ENCODE data around the gene CYTIP.
"Not testable (repeated sequence)": the region's sequence is repeated elsewhere in the genome, so short reads cannot be mapped to it uniquely, and the experiment has no call there.

The CYTIP gene

DNA sequence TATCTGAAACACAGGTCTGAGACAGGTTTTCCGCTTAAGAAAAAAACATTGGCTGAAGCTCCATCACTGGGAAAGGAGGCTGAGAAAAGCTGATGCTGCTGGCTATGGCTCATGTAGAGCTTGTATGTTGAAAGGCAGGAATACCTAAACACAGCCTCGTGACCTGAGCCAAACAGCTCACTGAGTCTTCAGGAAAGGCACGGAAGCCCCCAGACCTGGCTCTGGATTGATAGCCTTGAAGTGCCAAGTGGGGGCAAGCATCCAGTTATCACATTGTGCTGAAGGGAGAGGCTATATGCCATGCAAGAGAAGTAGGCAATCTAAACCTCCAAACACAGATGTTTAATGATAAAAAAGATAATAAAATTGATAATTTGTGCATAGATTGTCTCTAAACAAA lies 21.9 kb downstream of the CYTIP start:
- DNase-seq = no peak

DNA sequence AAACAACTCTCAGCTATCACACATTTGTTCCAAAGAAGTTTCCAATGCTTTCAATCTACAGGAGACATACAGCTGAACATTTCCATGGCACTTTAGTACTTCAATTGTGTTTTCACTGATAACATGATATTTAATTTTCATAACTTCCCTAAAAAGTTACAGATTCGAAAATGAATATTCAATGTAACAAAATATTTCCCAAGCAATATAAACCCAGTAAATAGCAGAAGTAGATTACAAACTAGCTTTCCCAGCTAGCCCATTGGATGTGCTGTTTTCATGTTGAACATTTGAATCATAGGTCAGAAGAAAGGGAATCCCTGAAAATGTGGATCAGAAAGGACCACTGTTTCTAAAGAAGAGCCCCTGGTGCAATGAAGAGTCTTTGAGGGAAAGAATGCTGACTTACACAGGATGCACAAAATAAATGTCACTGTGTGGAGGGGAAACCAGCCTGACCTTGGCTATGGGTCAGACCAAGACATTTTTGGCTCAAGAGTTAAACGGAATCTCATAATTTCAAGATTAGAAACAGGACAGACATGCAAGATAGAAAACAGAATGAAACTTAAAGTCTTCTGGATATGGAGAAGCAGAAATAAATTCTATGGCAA lies 22.5 kb downstream of the CYTIP start:
- DNase-seq = no peak

DNA sequence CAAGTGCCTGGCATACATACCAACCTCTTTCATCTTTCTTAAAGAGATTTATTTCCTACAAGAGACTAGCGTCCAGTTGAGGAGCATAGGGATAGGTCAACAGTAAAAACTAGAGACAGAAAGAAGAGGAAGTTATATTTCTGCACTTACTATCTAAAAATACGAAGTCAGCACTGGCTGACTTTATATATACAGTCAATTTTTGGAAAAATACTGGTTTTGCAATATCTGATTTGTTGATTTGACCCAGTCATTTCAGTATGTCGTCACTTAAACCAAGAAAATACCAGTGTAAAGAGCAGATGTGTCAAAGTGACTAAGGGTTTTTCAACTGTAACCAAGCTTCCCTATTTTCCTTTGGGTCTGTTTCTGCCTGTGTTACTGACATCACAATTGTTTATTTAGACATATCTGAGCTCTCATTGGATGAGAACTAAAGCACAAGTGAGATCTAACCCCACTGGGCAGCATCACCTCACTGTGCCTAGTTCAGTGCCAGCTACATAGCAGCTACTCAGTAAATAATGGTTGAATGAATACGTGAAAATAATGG lies 23.0 kb downstream of the CYTIP start:
- DNase-seq = no peak

DNA sequence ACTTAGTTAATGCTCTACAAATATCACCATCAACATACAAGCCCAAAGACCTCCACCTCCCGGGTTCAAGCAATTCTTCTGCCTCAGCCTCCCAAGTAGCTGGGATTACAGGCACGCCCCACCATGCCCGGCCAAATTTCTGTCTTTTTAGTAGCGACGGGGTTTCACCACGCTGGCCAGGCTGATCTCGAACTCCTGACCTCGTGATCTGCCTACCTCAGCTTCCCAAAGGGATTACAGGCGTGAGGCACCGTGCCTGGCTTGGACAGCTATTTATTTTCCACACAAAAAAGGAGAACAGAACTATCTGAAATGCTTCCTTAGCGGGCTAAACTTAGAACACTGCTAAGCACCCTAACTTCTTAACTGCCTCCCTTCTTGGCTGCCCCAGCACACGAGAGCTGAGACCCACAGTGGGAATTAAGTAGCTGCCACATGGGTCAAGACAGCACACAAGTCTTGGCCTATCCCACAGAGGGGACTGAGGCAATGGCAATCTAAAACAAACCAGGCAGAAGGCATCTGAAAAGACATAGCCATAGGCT lies 24.8 kb downstream of the CYTIP start:
- DNase-seq = no peak

DNA sequence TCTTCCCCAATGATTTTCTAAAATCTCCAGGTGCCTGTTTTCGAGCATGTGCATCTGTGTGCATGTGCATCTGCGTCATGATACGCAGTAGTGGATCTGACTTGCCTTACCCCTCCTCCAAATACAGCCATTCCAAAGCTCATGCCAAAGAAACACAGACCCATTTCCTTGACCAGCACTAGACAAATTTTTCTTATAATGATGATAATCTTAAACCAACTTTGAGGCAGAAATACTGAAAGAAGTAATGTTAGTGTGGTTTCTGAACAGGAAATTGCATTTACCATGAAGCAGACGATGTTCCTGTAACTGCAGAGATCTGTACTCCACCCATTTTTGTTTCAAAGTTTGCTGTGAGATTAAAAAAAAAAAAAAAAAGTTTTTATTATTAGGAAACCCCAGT lies 25.6 kb downstream of the CYTIP start:
- DNase-seq = no peak

DNA sequence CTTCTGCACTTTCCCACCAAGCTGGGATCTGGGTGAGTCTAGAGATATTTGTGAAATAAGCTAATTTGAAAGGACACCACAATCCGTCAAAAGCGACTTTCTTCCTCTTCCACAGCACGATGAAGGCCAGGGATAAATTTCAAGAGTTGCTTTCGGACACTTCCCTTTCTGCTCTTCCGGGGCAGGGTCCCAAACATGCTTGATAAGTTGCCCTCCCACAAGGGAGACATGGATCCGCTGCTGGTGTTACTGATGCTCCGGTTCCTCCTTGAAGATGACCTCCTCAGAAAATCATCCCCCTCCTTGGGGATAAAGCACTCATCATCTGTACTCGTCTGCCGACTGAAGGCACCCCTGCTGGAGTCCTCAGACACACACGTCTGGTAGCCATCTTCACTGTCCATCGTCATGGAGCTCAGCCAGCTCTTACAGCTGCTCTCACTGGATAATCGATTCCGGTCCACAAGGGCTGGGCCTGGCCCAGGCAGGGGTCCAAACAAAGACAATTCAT lies 28.2 kb downstream of the CYTIP start:
- DNase-seq = peak in 1 of 14 donors; percentile 15

DNA sequence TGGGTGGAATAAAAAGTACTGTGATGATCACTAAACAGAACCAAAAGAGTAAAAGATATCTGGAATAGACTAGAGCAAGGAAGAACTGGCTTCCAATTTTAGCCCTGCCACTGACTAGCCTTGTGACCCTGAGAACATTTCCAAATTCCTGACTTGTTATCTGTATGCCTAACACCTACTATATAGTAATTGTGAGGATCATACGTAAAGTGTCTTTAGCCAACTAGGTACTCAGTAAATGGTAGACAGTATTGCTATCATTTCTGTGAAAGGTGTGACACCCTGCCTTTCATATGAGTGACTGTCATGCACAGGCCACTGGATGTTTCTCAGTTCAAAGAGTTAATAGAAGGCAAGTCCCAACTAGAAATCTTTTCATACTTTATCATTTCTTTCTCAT lies 29.8 kb downstream of the CYTIP start:
- no peak for DNase-seq

DNA sequence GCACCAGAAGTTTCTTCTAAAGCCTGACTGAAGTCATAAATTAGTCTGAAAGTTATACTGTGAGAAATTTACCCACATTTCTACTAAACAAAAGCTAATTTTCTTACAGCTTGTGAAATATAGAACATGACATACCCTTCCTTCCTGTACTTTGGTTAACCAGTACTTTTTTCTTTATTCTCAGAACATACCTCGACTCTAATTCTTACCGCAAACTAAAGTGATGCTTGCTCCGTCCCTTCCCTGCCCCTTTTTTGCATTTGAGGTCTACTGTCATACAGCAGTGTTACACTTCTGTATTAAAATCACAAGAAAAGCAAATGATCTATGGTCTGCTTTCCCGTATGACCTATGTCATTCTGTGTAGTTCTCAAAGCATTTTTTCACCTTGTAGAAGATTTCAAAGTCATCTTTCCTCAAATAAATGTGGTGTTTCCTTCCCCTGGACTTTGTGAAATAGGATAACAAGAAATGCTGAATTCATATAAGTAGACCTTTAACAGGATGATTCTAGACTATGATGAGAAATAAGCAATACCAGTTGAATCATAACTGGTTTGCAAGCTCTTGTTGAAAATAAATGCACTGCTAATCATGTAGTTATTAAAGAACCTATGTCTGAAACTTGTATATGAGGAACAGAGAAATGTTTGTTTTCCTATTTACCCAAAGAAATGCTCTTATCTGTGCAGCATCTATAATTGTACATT lies 30.4 kb downstream of the CYTIP start:
- no peak for DNase-seq

DNA sequence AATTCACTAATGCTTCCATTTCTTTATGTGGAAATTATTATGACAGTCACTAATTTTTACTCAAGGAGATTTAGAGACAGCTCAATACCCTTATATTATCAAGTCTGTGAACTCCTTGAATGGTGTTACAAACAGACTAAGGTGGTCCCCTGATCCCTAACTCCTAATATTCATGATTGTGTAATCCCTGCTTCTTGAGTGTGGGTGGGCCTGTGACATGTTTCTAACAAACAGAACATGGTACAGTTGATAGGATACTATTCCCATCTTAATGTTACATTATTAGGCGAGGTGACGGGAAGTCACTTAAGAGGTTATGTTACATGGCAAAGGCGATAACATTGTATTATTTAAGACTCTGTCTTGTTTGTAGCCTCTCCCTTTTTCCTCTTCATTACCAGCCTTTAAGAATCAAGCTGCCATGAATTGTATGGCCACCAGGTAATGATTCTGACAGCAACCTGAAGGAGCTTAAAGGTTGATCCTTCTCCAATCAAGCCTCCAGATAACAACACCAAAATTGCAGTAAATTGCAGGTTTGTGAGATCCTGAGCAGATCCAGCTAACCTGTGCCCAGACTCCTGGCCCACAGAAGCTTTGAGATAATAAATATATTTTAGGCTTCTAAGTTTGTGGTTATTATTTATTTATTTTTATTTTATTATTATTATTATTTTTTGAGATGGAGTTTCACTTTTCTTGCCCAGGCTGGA lies 32.1 kb downstream of the CYTIP start:
- DNase-seq = no peak

DNA sequence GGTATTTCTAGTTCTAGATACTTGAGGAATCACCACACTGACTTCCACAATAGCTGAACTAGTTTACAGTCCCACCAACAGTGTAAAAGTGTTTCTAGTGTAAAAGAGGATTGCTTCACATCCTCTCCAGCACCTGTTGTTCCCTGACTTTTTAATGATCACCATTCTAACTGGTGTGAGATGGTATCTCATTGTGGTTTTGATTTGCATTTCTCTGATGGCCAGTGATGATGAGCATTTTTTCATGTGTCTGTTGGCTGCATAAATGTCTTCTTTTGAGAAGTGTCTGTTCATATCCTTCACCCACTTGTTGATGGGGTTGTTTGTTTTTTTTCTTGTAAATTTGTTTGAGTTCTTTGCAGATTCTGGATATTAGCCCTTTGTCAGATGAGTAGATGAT lies 38.5 kb downstream of the CYTIP start:
- DNase-seq = not testable (repeated sequence)

DNA sequence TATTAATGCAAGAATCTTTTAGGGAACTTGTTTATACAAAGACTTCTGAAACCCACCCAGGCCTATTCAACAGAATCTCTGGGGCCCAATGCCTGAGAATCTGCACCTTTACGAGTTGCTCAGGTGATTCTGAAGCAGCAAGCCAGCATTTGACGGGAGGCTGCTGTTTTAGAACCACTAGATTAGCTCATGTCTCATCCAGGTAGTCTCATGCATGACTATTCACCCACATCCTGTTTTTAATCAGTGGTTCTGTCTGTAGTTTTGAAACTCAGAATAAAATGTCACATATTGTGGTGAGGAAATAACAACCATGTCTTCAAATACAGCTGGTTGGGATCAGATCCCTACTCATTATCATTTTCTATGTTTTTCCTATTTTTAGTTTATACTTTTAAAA lies 39.5 kb downstream of the CYTIP start:
- no peak for DNase-seq

DNA sequence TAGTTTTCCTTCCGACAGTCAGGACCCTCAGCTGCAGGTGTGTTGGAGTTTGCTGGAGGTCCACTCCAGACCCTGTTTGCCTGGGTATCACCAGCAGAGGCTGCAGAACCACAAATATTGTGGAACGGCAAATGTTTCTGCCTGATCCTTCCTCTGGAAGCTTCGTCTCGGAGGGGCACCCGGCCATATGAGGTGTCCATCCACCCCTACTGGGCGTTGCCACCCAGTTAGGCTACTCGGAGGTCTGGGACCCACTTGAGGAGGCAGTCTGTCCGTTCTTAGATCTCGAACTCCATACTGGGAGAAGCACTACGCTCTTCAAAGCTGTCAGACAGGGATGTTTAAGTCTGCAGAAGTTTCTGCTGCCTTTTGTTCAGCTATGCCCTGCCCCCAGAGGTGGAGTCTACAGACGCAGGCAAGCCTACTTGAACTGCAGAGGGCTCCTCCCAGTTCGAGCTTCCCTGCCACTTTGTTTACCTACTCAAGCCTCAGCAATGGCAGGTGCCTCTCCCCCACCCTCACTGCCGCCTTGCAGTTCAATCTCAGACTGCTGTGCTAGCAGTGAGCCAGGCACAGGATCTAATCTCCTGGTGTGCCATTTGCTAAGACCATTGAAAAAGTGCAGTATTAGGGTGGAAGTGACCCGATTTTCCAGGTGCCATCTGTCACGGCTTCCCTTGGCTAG lies 40.9 kb downstream of the CYTIP start:
- not testable (repeated sequence) for DNase-seq

DNA sequence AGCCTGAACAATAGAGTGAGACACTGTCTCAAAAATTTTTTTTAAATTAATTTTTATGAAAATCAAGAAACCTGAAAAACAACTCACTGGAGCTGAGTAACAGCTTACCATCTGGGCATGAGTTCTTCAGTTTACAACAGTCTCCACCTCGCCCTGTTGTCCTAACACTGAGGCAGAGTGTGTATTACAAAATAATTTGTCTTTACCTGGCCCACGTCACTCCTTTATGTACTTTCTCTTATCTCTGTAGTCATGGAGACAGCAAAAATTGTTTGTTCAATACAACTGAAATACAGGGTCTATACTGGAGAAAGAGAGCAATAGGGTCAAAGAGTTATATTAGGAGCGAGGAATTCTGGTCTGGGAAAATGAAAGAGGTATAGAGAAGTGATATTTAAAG lies 48.1 kb downstream of the CYTIP start:
- no peak for DNase-seq

DNA sequence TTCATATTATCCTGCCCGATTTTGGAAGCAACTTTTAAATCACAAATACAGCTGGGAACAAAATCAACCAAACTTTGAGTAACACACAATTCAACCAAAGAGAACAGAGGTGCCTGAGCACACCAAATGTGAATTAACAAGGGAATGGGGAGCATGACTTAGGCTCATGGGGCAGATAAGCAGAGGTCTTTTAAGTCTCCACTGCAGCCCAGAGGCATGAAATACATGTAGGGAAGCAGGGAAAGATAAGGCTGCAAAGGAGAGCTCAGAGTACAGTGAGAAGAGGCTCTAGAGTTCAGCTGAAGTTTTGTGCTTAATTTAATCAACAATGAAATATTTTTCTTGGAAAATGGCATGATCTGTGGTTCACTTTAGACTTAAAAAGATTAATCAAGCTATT lies 49.0 kb downstream of the CYTIP start:
- no peak for DNase-seq

DNA sequence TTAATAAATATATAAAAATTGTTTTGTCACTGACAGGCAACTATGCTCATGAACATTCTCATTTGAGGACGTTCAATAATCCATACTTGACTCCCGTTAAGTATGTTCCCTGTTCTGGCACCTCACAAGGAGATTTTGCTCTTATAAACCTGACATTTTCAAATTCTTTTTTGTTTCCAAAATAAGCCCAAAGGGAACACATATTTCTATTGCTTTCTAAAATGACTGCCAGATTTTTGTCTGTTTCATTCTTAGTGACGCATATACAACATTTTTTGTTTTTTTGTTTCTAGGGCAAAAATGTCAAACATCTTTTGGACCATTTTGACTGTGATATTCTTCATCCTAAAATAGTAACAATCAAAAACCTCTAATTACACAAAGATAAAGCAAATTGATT lies 50.5 kb downstream of the CYTIP start:
- DNase-seq = no peak

DNA sequence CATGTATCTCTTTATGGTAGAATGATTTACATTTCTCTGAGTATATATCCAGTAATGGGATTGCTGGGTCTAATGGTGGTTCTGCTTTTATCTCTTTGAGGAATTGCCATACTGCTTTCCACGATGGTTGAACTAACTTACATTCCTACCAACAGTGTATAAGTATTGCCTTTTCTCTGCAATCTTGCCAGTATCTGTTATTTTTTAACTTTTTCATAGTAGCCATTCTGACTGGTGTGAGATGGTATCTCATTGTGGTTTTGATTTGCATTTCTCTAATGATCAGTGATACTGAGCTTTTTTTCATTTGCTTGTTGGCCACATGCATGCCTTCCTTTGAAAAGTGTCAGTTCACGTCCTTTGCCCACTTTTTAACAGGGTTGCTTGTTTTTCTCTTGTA lies 55.1 kb downstream of the CYTIP start:
- no peak for DNase-seq

DNA sequence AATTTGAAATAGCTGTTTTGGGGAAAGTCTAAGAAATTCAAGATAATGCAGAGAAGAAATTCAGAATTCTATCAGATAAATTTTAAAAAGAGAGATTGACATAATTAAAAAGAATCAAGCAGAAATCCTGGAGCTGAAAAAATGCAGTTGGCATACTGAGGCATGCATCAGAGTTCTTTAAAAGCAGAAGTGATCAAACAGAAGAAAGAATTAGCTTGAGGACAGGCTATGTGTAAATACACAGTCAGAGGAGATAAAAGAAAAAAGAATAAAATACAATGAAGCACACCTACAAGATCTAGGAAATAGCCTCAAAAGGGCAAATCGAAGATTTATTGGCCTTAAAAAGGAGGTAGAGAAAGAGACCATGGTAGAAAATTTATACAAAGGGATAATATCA lies 57.1 kb downstream of the CYTIP start:
- no peak for DNase-seq

DNA sequence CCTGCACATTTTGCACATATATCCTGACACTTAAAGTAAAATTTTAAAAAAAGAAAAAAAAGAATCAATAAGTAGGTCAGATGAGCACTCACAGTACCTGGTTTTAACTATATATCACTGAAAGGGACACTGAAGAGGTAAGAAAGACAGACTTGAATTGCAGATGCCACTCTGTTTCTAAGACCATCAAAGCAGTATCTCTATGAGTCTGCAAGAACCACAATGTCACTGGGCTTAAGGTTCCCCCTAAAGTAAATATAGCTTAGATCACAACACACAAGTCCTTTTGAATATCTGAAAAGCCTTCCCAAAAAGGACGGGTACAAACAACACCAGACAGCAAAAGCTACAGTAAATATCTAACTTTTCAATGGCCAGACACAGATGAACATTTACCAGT lies 57.6 kb downstream of the CYTIP start:
- no peak for DNase-seq

DNA sequence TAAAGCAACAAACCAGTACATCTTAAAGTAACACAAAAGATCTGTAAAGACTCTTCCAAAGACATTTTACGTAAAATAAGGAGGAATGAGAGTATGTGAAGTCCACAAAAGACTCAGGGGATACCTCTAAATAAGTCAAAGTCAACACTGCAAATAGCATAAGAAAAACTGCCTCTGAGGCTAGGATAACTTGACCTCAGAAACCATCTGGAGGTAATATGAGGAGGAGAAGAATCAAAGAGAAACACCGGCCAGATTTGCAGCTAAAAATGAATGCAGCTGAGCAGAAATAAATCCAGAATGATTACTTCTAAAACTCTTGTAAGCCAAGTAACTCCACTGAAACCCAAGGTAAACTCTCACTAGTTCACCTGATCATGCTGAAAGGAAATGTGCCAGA lies 66.0 kb downstream of the CYTIP start:
- DNase-seq = no peak

DNA sequence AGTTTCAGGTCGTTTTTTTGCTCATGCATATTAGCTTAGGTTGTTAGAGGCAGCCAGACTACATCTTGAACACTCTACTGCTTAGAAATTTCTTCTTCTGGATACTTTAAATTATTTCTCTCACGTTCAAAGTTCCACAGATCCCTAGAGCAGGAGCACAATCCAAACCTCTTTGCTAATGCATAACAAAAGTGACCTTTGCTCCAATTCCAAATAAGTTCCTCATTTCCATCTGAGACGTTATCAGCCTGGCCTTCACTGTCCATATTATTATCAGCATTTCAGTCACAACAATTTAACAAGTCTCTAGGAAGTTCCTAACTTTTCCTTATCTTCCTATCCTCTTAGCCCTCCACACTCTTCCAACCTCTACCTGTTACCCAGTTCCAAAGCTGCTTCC lies 67.8 kb downstream of the CYTIP start:
- no peak for DNase-seq

DNA sequence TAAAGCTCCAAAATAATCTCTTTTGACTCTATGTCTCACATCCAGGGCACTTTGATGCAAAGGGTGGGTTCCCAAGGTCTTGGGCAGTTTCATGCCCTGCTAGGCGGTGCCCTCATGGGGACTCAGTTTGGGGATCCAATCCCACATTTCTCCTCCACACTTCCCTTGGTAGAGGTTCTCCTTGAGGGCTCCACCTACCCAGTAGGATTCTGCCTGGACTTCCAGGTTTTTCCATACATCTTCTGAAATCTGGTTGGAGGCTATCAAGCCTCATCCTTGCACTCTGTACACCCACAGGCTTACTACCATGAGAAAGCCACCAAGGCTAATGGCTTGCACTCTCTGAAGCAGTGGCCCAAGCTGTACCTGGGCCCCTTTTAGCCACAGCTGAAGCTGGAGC lies 68.5 kb downstream of the CYTIP start:
- no peak for DNase-seq

DNA sequence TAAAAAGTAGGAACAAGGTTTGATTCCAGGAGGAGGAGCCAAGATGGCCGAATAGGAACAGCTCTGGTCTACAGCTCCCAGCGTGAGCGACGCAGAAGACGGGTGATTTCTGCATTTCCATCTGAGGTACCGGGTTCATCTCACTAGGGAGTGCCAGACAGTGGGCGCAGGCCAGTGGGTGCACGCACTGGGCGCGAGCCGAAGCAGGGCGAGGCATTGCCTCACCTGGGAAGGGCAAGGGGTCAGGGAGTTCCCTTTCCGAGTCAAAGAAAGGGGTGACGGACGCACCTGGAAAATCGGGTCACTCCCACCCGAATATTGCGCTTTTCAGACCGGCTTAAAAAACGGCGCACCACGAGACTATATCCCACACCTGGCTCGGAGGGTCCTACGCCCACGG lies 75.4 kb downstream of the CYTIP start:
- DNase-seq = not testable (repeated sequence)

DNA sequence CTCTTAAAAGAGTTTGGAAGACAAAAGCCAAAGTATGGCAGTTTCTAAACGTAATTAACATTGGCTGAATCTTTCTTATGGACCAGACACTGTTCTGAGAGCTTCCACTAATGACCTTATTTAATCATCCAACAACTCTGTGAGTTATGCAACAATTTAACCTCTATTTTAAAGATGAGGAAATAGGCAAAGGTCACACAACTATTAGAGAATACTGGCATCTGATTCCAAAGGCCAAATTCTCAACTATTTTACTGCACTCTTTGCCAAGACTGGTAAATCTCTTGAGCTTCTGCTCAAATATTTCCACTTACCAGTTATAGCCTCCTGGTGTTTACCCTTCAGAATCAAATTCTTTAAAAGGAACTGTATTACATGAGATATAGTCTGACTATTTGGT lies 76.2 kb downstream of the CYTIP start:
- no peak for DNase-seq
